TTC549 (cell line): ENCODE data around the gene C20orf204.
"Not testable (repeated sequence)": the region's sequence is repeated elsewhere in the genome, so short reads cannot be mapped to it uniquely, and the experiment has no call there.

ENCODE experiments used
- FAIRE-seq: peaks from 2 replicates; lab custom pipeline; 2012; peaks lifted over from hg19 to GRCh38; lab: Jason Lieb, UNC

C20orf204 gene

GRCh38 chr20:64035933-64036345 lies at the start of gene C20orf204:
Gene C20orf204 (plus strand): TSS chr20:64036182. CDS start chr20:64036324, 142 bp downstream.
- FAIRE-seq, result no peak

- no peak for FAIRE-seq
Observed at GRCh38 chr20:64000906-64001305, 35.1 kb upstream of the C20orf204 start.

GRCh38 chr20:64001607-64002011 lies 34.4 kb upstream of the C20orf204 start:
- no peak for FAIRE-seq

- no peak for FAIRE-seq
Observed at GRCh38 chr20:64003960-64004725, 31.8 kb upstream of the C20orf204 start.

- FAIRE-seq, result no peak
Observed at GRCh38 chr20:64005394-64005793, 30.6 kb upstream of the C20orf204 start.

- no peak for FAIRE-seq
Observed at GRCh38 chr20:64006490-64006889, 29.5 kb upstream of the C20orf204 start.

GRCh38 chr20:64006902-64007301 lies 29.1 kb upstream of the C20orf204 start:
- FAIRE-seq, result no peak

- FAIRE-seq, result no peak
Observed at GRCh38 chr20:64009811-64010387, 26.1 kb upstream of the C20orf204 start.

- FAIRE-seq, result no peak
Observed at GRCh38 chr20:64010711-64011237, 25.2 kb upstream of the C20orf204 start.

- no peak for FAIRE-seq
Observed at GRCh38 chr20:64011366-64011779, 24.6 kb upstream of the C20orf204 start.

- not testable (repeated sequence) for FAIRE-seq
Observed at GRCh38 chr20:64012385-64013154, 23.4 kb upstream of the C20orf204 start.

- FAIRE-seq, result no peak
Observed at GRCh38 chr20:64015635-64016034, 20.3 kb upstream of the C20orf204 start.

- FAIRE-seq, result no peak
Observed at GRCh38 chr20:64021124-64021975, 14.6 kb upstream of the C20orf204 start.

- no peak for FAIRE-seq
Observed at GRCh38 chr20:64022671-64023360, 13.2 kb upstream of the C20orf204 start.

- no peak for FAIRE-seq
Observed at GRCh38 chr20:64023361-64024140, 12.4 kb upstream of the C20orf204 start.

- no peak for FAIRE-seq
Observed at GRCh38 chr20:64024141-64024990, 11.6 kb upstream of the C20orf204 start.

- FAIRE-seq, result no peak
Observed at GRCh38 chr20:64025101-64025825, 10.7 kb upstream of the C20orf204 start.

- FAIRE-seq, result no peak
Observed at GRCh38 chr20:64025826-64026412, 10.1 kb upstream of the C20orf204 start.
